C4-2B (cell line): Measurements from ENCODE around the gene PRICKLE2.

ENCODE experiments used
- H3K27ac ChIP-seq: fragments of 450-650 bp; 2 replicates; pipeline ENCODE4 v1.5.1; 2017
- CTCF ChIP-seq: fragments of 450-650 bp; conservative IDR thresholded peaks from 2 replicates; pipeline ENCODE4 v1.5.1; 2017; ENCODE audit warnings: mild to moderate bottlenecking
- ZFX ChIP-seq: fragments of 450-650 bp; IDR thresholded peaks from 2 replicates; pipeline ENCODE4 v1.6.1; 2017

Gene PRICKLE2

GRCh38 chr3:64152676-64153466 lies 72.4 kb downstream of the PRICKLE2 start:
- TF ChIP-seq ZFX, result no peak
- TF ChIP-seq CTCF, result no peak
- no peak overlapping the region for H3K27ac ChIP-seq

- no peak overlapping the region for H3K27ac ChIP-seq
- no peak for TF ChIP-seq CTCF
- TF ChIP-seq ZFX, result no peak
Measured at GRCh38 chr3:64152086-64152485, 73.2 kb downstream of the PRICKLE2 start.

DNA sequence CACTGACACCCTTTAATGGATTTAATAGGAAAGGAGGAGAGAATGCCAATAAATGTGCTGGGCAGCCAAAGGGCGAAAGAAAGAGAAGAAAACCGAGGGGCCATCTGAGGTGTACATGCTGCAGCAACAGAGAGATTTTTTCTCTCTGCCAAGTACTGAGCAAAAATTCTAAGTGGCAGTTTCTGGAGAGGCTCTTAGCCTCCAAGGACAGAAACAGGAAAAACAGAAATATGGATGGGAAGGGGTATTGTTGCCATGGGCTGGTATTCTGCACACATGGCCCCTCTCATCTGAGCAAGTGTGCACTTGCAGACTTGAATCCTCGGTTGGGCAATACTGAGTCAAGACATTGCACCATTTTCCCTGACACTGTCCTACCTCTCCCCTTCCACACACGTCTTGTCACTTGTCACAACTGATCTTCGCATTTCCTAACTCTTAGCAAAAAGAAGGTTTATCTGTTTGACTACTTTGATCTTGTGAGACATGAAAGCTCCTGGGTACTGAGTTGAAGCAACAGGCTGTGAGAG lies 73.9 kb downstream of the PRICKLE2 start:
- peak overlapping the region; percentile 12; the same call in 1 of the 2 replicates for H3K27ac ChIP-seq
- TF ChIP-seq ZFX, result no peak
- no peak for TF ChIP-seq CTCF

DNA sequence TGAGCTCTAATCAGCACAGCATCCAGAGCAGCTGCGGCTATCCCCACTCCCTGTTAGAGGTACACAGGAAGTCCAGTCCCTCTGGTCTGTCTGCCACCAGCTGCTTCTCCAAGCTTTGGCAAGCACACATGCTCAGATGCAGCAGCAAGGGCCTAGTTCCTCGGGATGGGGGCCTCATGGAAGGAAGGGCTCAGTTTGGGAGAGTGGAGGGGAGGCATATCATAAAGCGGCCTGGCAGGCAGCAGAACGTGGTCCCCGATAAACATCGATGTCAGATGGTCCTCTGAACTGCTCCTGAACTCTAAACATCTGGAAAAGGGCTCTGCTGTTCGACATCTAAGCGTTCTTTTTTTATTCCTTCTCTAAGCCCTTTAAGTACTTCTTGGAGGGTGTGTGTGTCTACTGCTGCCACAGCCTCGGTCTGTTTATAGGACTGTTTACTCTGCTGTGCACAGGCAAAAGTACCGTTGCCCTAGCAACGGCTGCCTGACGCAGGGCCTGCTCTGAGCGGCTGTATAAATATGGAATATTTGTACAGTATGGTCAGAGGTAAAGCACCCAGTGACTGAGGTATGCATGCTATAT lies 74.6 kb downstream of the PRICKLE2 start:
- H3K27ac ChIP-seq, result peak overlapping the region; percentile 34
- TF ChIP-seq CTCF (no peak), ZFX (no peak)

DNA sequence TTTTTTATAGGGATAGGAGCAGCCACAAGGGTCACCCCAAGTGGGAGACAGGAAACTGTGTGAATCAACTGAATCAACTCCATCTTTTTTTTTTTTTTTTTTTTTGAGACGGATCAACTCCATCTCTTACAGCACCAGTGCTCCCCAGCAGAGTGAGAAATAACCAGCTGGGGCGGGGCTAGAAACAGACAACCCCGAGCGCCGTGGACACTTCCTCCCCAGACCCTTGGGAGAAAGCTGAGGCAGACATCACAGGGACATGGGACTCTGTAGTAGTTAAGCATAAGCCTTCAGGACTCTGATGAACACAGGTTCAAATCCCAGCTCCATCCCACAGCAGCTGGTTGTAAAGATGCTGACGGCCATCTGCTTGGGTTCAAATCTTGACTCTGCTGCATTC lies 75.4 kb downstream of the PRICKLE2 start:
- TF ChIP-seq CTCF, result no peak
- TF ChIP-seq ZFX, result no peak
- H3K27ac ChIP-seq, result no peak overlapping the region

GRCh38 chr3:64148955-64149653 lies 76.2 kb downstream of the PRICKLE2 start:
- TF ChIP-seq CTCF (no peak), ZFX (no peak)
- H3K27ac ChIP-seq, result no peak overlapping the region

GRCh38 chr3:64147211-64147610 lies 78.1 kb downstream of the PRICKLE2 start:
- no peak overlapping the region for H3K27ac ChIP-seq
- TF ChIP-seq CTCF, result no peak
- no peak for TF ChIP-seq ZFX
